SK-N-SH (cell line): ENCODE measurements around the gene SLIT1. TPM values are rescaled to one million over a fixed set of nuclear protein-coding genes. Genes with fewer than 3 reads are reported as not detected.

Source experiments
- CTCF ChIA-PET: fragments of 300-600, 350-600 bp; formaldehyde crosslinking; extraction: SDS; loops from one replicate; lab custom pipeline; 2021; lab: Yijun Ruan, JAX
- POLR2A ChIA-PET: fragments of 350-600 bp; sonication (Branson Sonifier 250); formaldehyde crosslinking; extraction: SDS; loops from one replicate; lab custom pipeline; 2020; ENCODE audit warnings: antibody characterized with exemption, inconsistent platforms; lab: Yijun Ruan, JAX
- DNase-seq: peaks from one replicate; pipeline ENCODE4 v3.0.0; 2012
- H2AFZ ChIP-seq: fragments of 200-600 bp; sonication (generic); 2 replicates; pipeline ENCODE4 v1.8.1; 2016; ENCODE audit warnings: antibody characterized with exemption, mild to moderate bottlenecking, low read depth
- H3F3A ChIP-seq: fragments of 200-600 bp; sonication (generic); replicated peaks from 2 replicates; pipeline ENCODE3; 2016; ENCODE audit warnings: antibody characterized with exemption, mild to moderate bottlenecking; ENCODE audit not compliant: insufficient read depth
- H3K27ac ChIP-seq, 2 experiments: fragments of 200-500 bp in 1 of 2; fragments of 200-600 bp in 1 of 2; sonication (Bioruptor generic) in 1 of 2; sonication (generic), shearing (Covaris generic) in 1 of 2; 2 replicates each; pipeline versions ENCODE4 v1.5.1 to v1.6.1; 2014 to 2016; ENCODE audit warnings: low read depth in 2 of 2, inconsistent platforms in 1 of 2, low read length in 1 of 2, mild to moderate bottlenecking in 1 of 2, mixed read lengths in 1 of 2
- H3K27me3 ChIP-seq: fragments of 200-600 bp; sonication (generic), shearing (Covaris generic); 2 replicates; pipeline ENCODE4 v1.6.1; 2016; ENCODE audit warnings: mixed run types; ENCODE audit not compliant: insufficient read depth
- H3K36me3 ChIP-seq, 2 experiments: fragments of 200-500 bp in 1 of 2; fragments of 200-600 bp in 1 of 2; sonication (Bioruptor generic) in 1 of 2; sonication (generic) in 1 of 2; replicated peaks in 1 of 2; 2 replicates each; pipeline versions ENCODE3 to v1.5.1; 2014 to 2016; ENCODE audit warnings: low read length in 1 of 2, mild to moderate bottlenecking in 1 of 2; ENCODE audit not compliant: insufficient read depth in 2 of 2, control insufficient read depth in 1 of 2
- H3K4me1 ChIP-seq, 2 experiments: fragments of 200-500 bp in 1 of 2; fragments of 200-600 bp in 1 of 2; sonication (Bioruptor generic) in 1 of 2; sonication (generic), shearing (Covaris generic) in 1 of 2; 2 replicates each; pipeline versions ENCODE4 v1.5.1 to v1.6.1; 2014 to 2016; ENCODE audit warnings: low read depth in 1 of 2, low read length in 1 of 2, mixed run types in 1 of 2; ENCODE audit not compliant: insufficient read depth in 2 of 2, control insufficient read depth in 1 of 2
- H3K4me2 ChIP-seq: fragments of 200-600 bp; sonication (generic), shearing (Covaris generic); 2 replicates; pipeline ENCODE4 v1.6.1; 2017; ENCODE audit warnings: mixed run types
- H3K4me3 ChIP-seq, 2 experiments: fragments of 200-500 bp in 1 of 2; fragments of 200-600 bp in 1 of 2; sonication (Bioruptor generic) in 1 of 2; sonication (generic), shearing (Covaris generic) in 1 of 2; 2 replicates each; pipeline versions ENCODE4 v1.5.1 to v1.8.1; 2014 to 2016; ENCODE audit warnings: low read depth in 2 of 2, inconsistent platforms in 1 of 2, low read length in 1 of 2, mild to moderate bottlenecking in 1 of 2, mixed read lengths in 1 of 2, moderate library complexity in 1 of 2
- H3K79me2 ChIP-seq: fragments of 200-600 bp; sonication (generic); 2 replicates; pipeline ENCODE4 v1.8.1; 2017; ENCODE audit warnings: mild to moderate bottlenecking; ENCODE audit not compliant: insufficient read depth
- H3K9ac ChIP-seq: fragments of 200-600 bp; sonication (generic); 2 replicates; pipeline ENCODE4 v1.6.1; 2017; ENCODE audit warnings: mixed run types
- H3K9me2 ChIP-seq: fragments of 200-600 bp; sonication (generic); 2 replicates; pipeline ENCODE4 v1.6.1; 2017; ENCODE audit warnings: mixed run types
- H3K9me3 ChIP-seq: fragments of 200-600 bp; sonication (generic); 2 replicates; pipeline ENCODE4 v1.6.1; 2017; ENCODE audit warnings: mixed run types, mild to moderate bottlenecking, moderate library complexity
- H4K20me1 ChIP-seq: fragments of 200-600 bp; sonication (generic); 2 replicates; pipeline ENCODE4 v1.6.1; 2017; ENCODE audit warnings: mild to moderate bottlenecking, mixed run types; ENCODE audit not compliant: insufficient read depth
- CTCF ChIP-seq: fragments of 200-600 bp; sonication (generic); IDR thresholded peaks from 2 replicates; pipeline ENCODE4 v1.6.1; 2017; ENCODE audit warnings: antibody characterized with exemption, mild to moderate bottlenecking, moderate library complexity
- ELF1 ChIP-seq: IDR thresholded peaks from 2 replicates; pipeline ENCODE4 v1.4.0; 2012
- EP300 ChIP-seq, 2 experiments: IDR thresholded peaks; 2 replicates each; pipeline versions ENCODE4 v1.4.0 to v1.6.1; 2012; ENCODE audit warnings: borderline replicate concordance in 1 of 2, low read depth in 1 of 2, low read length in 1 of 2
- GATA2 ChIP-seq: sonication (generic); formaldehyde crosslinking; IDR thresholded peaks from 2 replicates; pipeline ENCODE4 v1.5.0; 2020; ENCODE audit warnings: mild to moderate bottlenecking, missing genetic modification reagents
- MXI1 ChIP-seq: IDR thresholded peaks from 2 replicates; pipeline ENCODE4 v1.6.1; 2012; ENCODE audit warnings: mild to moderate bottlenecking, low read depth, low read length, improper control_type of control experiment
- NFIC ChIP-seq: IDR thresholded peaks from 2 replicates; pipeline ENCODE4 v1.4.0; 2012; ENCODE audit warnings: borderline replicate concordance
- NRF1 ChIP-seq: IDR thresholded peaks from 2 replicates; pipeline ENCODE4 v1.6.1; 2012; ENCODE audit warnings: low read depth, mild to moderate bottlenecking, low read length
- POLR2AphosphoS5 ChIP-seq: IDR thresholded peaks from 2 replicates; pipeline ENCODE4 v1.6.1; 2012; ENCODE audit warnings: low read depth, low read length
- RAD21 ChIP-seq: IDR thresholded peaks from 2 replicates; pipeline ENCODE4 v1.6.1; 2012; ENCODE audit warnings: mild to moderate bottlenecking, low read length
- TCF12 ChIP-seq: IDR thresholded peaks from 2 replicates; pipeline ENCODE4 v1.4.0; 2012
- USF1 ChIP-seq: IDR thresholded peaks from 2 replicates; pipeline ENCODE4 v1.4.0; 2012; ENCODE audit warnings: low read depth, borderline replicate concordance
- USF2 ChIP-seq: fragments of 150-350 bp; IDR thresholded peaks from 2 replicates; pipeline ENCODE4 v1.6.1; 2017; ENCODE audit warnings: antibody characterized with exemption, low read length, low read depth, borderline replicate concordance
- WGBS: methylation state at CpG from one replicate; pipeline ENCODE4 v1.1.6; 2017; ENCODE audit warnings: low lambda C conversion rate; 5-methylcytosine and 5-hydroxymethylcytosine counted together
- polyA plus RNA-seq, 3 experiments: library from polyadenylated mRNA; depleted of rRNA; stranded (reverse); fragments of >200 nt; gene quantifications; 2 replicates each; pipeline ENCODE4 v1.2.3, GENCODE V29; 2012
- TF ChIP-seq, protein P1 (sequence below): fragments of 150-350 bp; IDR thresholded peaks from 2 replicates; pipeline ENCODE4 v1.6.1; 2016; ENCODE audit warnings: mild to moderate bottlenecking, low read depth, low read length

SLIT1 gene
- polyA plus RNA-seq, 1 of the 3 experiments (the other 2 are of a cell fraction), result 0.05 TPM

GRCh38 chr10:97159646-97160305, 26.0 kb downstream of the SLIT1 start:
- Histone ChIP-seq H2AFZ (no peak overlapping the region), H3K27me3 (no peaks in the 10 kb centered on the region), H3K4me1 (peaks cover 0 to 23% of the 10 kb centered on the region in 2 experiments; a peak in 1 of 4 replicates), H3K9me3 (no peaks in the 10 kb centered on the region), H4K20me1 (no peaks in the 10 kb centered on the region), H3K27ac (no peak overlapping the region; a peak in 1 of 4 replicates), H3K9me2 (no peaks in the 10 kb centered on the region), H3K9ac (no peak overlapping the region), H3K4me2 (no peak overlapping the region), H3K36me3 (no peaks in the 10 kb centered on the region), H3F3A (no peaks in the 10 kb centered on the region), H3K4me3 (no peak overlapping the region), H3K79me2 (no peaks in the 10 kb centered on the region)
- POLR2A ChIA-PET, result no interaction called here
- CTCF ChIA-PET, result interaction anchor here (0.8 to 2.5 kb wide), 7 partner anchors 15 to 134 kb away, joined by 3 to 11 read pairs (median 3); no protein-coding TSS in a partner anchor
- TF ChIP-seq NRF1 (no peak), TCF12 (no peak), POLR2AphosphoS5 (no peak), MXI1 (no peak), USF2 (no peak), USF1 (no peak), ELF1 (no peak), NFIC (no peak), RAD21 (no peak), GATA2 (CRISPR knock-in tag) (no peak), EP300 (IDR thresholded peaks at IDR 0.05; ENCODE audit: borderline replicate concordance in 1 of 2, low read depth in 1 of 2, low read length in 1 of 2) (no peak), CTCF (no peak)
- TF ChIP-seq, protein P1, sequence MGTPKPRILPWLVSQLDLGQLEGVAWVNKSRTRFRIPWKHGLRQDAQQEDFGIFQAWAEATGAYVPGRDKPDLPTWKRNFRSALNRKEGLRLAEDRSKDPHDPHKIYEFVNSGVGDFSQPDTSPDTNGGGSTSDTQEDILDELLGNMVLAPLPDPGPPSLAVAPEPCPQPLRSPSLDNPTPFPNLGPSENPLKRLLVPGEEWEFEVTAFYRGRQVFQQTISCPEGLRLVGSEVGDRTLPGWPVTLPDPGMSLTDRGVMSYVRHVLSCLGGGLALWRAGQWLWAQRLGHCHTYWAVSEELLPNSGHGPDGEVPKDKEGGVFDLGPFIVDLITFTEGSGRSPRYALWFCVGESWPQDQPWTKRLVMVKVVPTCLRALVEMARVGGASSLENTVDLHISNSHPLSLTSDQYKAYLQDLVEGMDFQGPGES, result no peak
- WGBS, result 60% methylated on average over 10 of the region's 10 CpGs
- no peak for DNase-seq
